Adipocyte (in vitro differentiated cells): ENCODE measurements around the gene ATP2A3.
A peak's percentile ranks its signal among the peaks of the same experiment; 100 is the strongest.
"Not testable (repeated sequence)": the region's sequence is repeated elsewhere in the genome, so short reads cannot be mapped to it uniquely, and the experiment has no call there.

Experiments
- DNase-seq: peaks from one replicate; pipeline ENCODE4 v3.0.0-alpha.2; 2015; ENCODE audit warnings: low read depth
- H3K27me3 ChIP-seq: replicated peaks from 2 replicates; pipeline ENCODE4 v1.7.0; 2013; ENCODE audit warnings: mild to moderate bottlenecking, low read length, moderate library complexity; ENCODE audit not compliant: control insufficient read depth, insufficient read depth
- H3K36me3 ChIP-seq: 2 replicates; pipeline ENCODE4 v1.7.0; 2013; ENCODE audit warnings: low read length, mild to moderate bottlenecking, moderate library complexity; ENCODE audit not compliant: control insufficient read depth, insufficient read depth, severe bottlenecking
- H3K4me1 ChIP-seq: 2 replicates; pipeline ENCODE4 v1.7.0; 2013; ENCODE audit warnings: mild to moderate bottlenecking, low read length, moderate library complexity; ENCODE audit not compliant: control insufficient read depth, insufficient read depth
- H3K4me3 ChIP-seq: 2 replicates; pipeline ENCODE4 v1.7.0; 2013; ENCODE audit warnings: mild to moderate bottlenecking, low read length, moderate library complexity
- H3K9ac ChIP-seq: 2 replicates; pipeline ENCODE4 v1.7.0; 2013; ENCODE audit warnings: mild to moderate bottlenecking, low read length, moderate library complexity
- H3K9me3 ChIP-seq: 2 replicates; pipeline ENCODE4 v1.7.0; 2013; ENCODE audit warnings: mild to moderate bottlenecking, low read length, moderate library complexity; ENCODE audit not compliant: control insufficient read depth

ATP2A3 gene

DNA sequence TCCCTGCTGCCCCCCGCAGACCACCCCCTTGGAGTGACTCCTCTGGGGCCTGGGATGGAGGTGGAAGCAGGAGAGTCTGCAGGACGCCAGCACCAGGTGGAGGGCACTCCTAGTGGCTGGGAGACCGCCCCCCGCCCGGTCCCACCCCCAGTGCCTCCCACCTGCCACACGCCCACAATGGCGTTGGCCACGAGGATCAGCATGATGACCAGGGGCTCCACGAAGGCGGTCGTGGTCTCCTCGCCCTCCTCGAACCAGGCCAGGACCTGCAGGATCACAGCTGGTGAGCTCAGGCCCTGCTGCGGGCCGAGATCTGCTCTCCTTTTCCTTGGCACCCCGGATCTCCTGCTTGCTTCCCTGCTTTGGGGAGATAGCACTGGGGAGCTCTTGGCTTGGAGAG is 12.8 kb downstream of the ATP2A3 start:
- Histone ChIP-seq H3K27me3 (no peaks in the 10 kb centered on the region), H3K36me3 (no peaks in the 10 kb centered on the region), H3K9ac (no peak overlapping the region), H3K9me3 (no peaks in the 10 kb centered on the region), H3K4me3 (no peak overlapping the region), H3K4me1 (no peaks in the 10 kb centered on the region)
- no peak for DNase-seq

DNA sequence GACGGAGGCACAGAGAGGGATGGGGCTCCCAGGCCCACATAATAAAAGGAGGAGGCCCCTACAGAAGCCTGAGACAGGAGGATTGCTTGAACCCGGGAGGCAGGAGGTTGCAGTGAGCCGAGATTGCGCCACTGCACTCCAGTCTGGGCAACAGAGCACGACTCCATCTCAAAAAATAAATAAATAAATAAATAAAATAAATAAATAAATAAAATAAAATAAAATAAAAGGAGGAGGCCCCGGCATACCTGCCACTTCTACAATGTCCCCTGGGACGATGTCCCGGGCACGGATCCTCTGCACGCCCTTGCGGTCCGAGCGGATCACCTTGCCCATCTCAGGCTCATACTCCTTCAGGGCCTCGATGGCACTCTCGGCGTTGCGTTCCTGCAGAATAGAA is 13.2 kb downstream of the ATP2A3 start:
- Histone ChIP-seq H3K27me3 (no peaks in the 10 kb centered on the region), H3K9ac (no peak overlapping the region), H3K9me3 (no peaks in the 10 kb centered on the region), H3K4me3 (no peak overlapping the region), H3K4me1 (no peaks in the 10 kb centered on the region), H3K36me3 (no peaks in the 10 kb centered on the region)
- no peak for DNase-seq

GRCh38 chr17:3950584-3950983 is 13.7 kb downstream of the ATP2A3 start:
- Histone ChIP-seq H3K36me3 (no peaks in the 10 kb centered on the region), H3K27me3 (no peaks in the 10 kb centered on the region), H3K9ac (no peak overlapping the region), H3K4me1 (no peaks in the 10 kb centered on the region), H3K9me3 (no peaks in the 10 kb centered on the region), H3K4me3 (no peak overlapping the region)
- DNase-seq, result no peak

DNA sequence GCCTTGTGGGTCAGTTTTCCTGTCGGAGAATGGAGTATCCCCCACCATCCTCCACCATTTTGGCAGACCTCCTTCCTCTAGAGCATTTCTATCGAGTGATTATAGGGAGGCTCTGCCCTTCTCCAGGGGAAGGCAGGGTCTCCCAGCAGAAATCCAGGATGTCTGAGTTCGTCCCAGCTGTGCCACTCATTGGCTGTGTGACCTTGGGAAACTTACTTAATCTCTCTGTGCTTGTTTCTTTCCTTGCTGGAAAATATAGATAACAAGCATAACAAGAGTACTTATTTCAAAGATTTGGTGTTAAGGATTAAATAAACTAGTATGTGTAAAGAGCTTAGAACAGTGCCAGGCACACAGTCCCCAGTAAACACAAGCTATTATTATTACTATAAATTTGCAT is 14.8 kb downstream of the ATP2A3 start:
- Histone ChIP-seq H3K4me3 (no peak overlapping the region), H3K9ac (no peak overlapping the region), H3K9me3 (no peaks in the 10 kb centered on the region), H3K27me3 (peaks cover under 1% of the 10 kb centered on the region), H3K4me1 (peaks cover 2% of the 10 kb centered on the region), H3K36me3 (no peaks in the 10 kb centered on the region)
- DNase-seq, result no peak

DNA sequence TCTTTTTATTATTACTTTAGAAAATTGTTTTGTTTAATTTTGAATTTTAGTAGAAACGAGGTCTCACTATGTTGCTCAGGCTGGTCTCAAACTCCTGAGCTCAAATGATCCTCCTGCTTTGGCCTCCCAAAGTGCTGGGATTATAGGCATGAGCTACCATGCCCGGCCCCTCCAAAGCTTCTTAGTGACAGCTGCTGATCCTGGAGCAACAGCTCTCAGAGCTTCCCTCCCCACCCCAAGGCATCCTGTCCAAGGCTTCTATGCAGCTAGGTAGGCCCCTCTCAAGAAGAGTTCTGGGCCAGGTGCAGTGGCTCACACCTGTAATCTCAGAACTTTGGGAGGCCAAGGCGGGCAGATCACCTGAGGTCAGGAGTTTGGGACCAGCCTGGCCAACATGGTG is 15.7 kb downstream of the ATP2A3 start:
- not testable (repeated sequence) for H3K4me1 ChIP-seq, H3K9ac ChIP-seq, H3K9me3 ChIP-seq, H3K36me3 ChIP-seq, H3K4me3 ChIP-seq, DNase-seq, H3K27me3 ChIP-seq

- peaks cover 5% of the 10 kb centered on the region for H3K4me1 ChIP-seq
- no peak overlapping the region for H3K4me3 ChIP-seq
- H3K9me3 ChIP-seq, result no peaks in the 10 kb centered on the region
- H3K36me3 ChIP-seq, result no peaks in the 10 kb centered on the region
- peaks cover 10% of the 10 kb centered on the region for H3K27me3 ChIP-seq
- no peak for DNase-seq
- no peak overlapping the region for H3K9ac ChIP-seq
Observed at GRCh38 chr17:3947318-3947810, 16.9 kb downstream of the ATP2A3 start.

- no peak for DNase-seq
- no peaks in the 10 kb centered on the region for H3K36me3 ChIP-seq
- peaks cover 5% of the 10 kb centered on the region for H3K4me1 ChIP-seq
- no peak overlapping the region for H3K9ac ChIP-seq
- H3K27me3 ChIP-seq, result peaks cover 10% of the 10 kb centered on the region
- no peak overlapping the region for H3K4me3 ChIP-seq
- no peaks in the 10 kb centered on the region for H3K9me3 ChIP-seq
Observed at GRCh38 chr17:3946711-3947235, 17.5 kb downstream of the ATP2A3 start.

GRCh38 chr17:3944485-3945388 is 19.5 kb downstream of the ATP2A3 start:
- H3K4me1 ChIP-seq, result peaks cover 5% of the 10 kb centered on the region
- peak overlapping the region; percentile 52 for H3K4me3 ChIP-seq
- H3K9me3 ChIP-seq, result no peaks in the 10 kb centered on the region
- H3K36me3 ChIP-seq, result no peaks in the 10 kb centered on the region
- DNase-seq, result peak; percentile 79
- peak overlapping the region; percentile 29 for H3K9ac ChIP-seq
- H3K27me3 ChIP-seq, result peaks cover 10% of the 10 kb centered on the region

DNA sequence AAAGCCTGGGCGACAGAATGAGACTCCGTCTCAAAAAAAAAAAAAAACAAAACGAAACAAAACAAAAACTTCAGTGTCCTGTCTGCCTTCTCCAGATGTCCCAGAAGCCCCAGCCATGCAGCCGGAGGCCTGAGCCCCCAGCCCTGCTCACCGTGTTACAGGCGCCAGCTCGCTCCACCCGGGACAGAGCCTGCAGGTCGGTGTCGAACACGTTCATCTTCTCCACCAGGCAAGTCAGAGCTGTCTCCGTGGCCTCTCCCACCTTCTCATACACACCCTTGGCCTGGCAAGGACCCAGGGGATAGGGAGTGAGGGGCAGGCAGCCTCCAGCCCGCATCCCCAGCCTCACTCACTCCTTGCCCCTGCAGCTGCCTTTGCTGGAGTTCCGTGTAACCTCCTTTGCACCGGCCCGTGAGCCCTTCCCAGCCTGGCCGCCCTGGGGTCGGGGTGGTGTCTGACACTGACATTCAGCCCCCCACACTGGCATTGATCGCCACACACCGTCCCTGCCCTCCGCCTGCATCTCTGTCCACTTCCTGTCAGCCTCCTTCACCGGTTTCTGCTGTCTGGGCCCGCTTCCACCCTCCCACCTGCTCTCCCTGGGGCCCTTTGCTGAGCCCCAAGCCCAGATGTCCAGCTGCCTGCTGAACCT is 20.9 kb downstream of the ATP2A3 start:
- no peak overlapping the region for H3K4me3 ChIP-seq
- H3K4me1 ChIP-seq, result peaks cover 5% of the 10 kb centered on the region
- H3K27me3 ChIP-seq, result peaks cover 10% of the 10 kb centered on the region
- H3K9ac ChIP-seq, result no peak overlapping the region
- H3K36me3 ChIP-seq, result no peaks in the 10 kb centered on the region
- no peak for DNase-seq
- H3K9me3 ChIP-seq, result no peaks in the 10 kb centered on the region

DNA sequence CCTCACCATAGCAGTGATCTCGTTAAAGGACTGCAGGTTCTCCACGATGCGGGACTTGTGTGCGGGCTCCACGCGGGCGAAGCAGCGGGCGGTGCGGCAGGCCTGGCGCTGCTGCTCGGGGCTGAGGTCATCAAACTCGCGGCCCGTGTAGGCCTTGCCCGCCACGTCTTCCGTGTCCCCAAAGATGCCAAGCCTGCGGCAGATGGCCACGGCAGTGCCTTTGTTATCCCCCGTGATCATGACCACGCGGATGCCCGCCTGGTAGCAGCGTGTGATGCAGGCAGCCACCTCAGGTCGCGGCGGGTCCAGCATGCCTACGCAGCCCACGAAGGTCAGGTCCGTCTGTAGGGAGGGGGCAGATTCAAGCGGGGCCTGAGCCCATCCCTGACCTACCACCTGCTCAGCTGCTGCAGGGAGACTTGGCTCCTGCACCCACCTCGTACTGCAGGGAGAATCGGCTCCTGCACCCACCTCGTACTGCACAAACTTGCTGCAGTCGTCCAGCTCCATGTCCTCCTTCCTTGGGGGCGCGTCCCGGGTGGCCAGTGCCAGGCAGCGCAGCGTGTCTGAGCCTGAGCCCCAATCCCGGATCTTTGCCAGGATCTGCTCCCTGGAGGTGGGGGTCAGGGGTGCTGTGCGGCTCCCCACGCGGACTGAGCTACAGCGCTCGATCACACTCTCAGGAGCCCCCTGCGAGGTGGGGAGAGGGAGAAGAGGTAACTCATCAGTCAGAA is 23.1 kb downstream of the ATP2A3 start:
- H3K4me3 ChIP-seq, result no peak overlapping the region
- DNase-seq, result no peak
- H3K4me1 ChIP-seq, result peaks cover 5% of the 10 kb centered on the region
- H3K9ac ChIP-seq, result no peak overlapping the region
- no peaks in the 10 kb centered on the region for H3K9me3 ChIP-seq
- H3K36me3 ChIP-seq, result no peaks in the 10 kb centered on the region
- H3K27me3 ChIP-seq, result peaks cover 10% of the 10 kb centered on the region

DNA sequence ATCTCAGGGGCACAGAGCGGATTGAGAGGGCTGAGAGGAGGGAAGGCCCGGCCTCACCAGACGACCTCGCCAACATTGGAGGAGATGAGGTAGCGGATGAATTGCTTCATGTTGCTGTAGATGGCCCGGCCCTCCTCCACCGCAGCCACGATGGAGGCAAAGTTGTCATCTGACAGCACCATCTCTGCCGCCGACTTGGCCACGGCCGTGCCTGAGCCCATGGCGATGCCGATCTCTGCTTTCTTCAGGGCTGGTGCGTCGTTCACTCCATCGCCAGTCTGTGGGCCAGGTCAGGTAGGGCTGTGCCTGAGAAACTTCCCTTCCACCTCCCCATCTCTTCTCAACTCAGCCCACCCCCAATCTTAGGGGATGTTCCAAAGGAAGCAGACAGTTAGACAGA is 26.9 kb downstream of the ATP2A3 start:
- Histone ChIP-seq H3K36me3 (no peaks in the 10 kb centered on the region), H3K9ac (no peak overlapping the region), H3K4me3 (no peak overlapping the region), H3K4me1 (no peaks in the 10 kb centered on the region), H3K9me3 (no peaks in the 10 kb centered on the region), H3K27me3 (no peaks in the 10 kb centered on the region)
- DNase-seq, result no peak
